ENCODE results near the gene OSGEP.
"Not testable (repeated sequence)": the region's sequence is repeated elsewhere in the genome, so short reads cannot be mapped to it uniquely, and the experiment has no call there.

Gene OSGEP

DNA sequence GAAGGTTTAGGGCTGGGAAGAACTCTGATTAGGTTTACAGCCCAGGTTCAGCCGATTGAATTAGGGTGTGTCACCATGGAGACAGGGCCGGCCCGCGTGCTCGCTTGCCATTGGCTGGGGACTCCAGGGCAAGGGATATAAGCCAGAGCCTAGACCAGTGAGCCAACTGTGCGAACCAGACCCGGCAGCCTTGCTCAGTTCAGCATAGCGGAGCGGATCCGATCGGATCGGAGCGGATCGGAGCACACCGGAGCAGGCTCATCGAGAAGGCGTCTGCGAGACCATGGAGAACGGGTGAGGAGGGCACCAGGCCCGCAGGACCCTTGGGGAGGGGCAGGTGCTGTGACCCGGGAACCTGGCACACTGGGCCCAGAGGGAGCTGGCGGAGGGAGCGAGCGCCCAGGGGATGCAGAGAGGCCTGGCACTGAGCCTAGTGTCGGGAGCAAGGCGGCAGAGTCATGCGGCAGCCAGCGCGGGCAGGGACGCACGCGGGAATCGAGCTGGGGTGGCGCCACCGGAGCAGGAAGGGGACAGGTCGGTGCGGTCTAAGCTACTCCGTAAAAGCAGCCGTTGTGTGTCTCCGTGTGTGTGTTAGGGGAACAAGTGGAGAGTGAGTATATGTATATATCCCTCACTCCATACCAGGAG is 14.8 kb upstream of the OSGEP start, which contains the start of gene PNP:
PNP (plus strand) TSS at position 165 of the 648 bp plus-strand sequence; CDS start at position 284, 119 bp downstream.
- peak; percentile 91 for DNase-seq

DNA sequence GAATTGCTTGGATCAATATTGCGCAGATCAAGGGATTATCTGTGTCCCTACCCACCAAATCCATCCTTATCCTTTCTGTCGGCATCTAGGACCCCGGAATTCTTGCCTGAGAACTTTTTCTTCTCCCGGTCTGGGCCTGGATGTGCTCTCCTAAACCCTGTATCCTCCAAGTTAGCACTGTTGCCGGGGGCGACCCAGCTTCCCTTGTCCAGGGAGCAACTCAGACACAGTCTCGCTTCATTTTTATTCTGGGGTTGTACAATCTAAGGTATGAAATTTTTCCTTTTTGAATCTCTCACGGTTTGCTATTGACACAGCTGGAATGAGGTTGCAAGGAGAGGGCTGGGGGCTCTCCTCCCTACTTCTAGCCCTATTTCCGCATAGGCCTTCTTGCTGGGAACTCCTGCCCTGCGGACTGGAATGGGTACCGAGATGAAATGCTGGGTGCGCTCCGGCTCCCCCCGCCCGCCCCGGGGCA is 14.2 kb upstream of the OSGEP start:
- DNase-seq, result no peak

DNA sequence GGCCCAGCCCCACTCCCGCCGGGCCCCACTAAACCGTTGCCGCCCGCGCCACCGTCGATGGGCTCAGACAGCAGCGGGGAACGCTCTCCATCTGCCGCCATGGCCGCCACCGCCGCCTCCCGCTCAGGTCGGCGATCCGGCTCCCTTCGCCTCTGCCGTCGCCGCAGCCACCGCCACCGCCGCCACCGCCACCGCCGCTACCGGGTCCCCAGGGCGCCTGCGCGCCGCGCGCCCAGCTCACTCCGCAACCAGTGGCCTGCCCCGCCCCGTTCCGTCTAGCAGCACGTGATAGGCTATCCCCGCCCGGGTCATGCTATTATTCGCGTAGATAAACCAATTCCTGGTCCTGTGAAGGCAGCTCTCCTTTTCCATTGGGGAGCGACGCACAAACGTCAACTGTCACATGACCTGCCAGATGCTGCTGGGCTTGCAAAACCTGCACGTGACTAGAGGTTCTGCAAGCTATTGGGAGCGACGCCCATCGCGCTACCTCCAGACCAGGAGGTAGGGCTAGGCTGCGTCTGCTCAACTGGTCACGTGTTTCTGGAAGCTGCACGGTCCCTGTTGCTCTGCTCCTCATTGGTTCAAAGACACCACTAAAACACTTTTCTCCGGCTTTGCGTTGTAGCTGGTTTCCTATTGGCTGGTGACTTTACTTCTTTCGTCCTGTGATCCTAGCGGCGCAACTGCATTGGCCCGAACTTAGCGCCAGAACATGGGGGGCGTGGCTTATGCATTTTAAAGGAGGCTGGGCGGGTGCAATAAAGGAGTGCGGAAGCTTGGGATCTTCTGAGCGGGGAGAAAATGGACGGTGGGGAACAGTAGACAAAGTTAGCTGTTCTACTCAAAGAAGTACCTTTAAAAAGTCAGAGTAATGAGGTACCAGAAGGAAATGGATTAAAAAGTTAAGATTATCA is 6.9 kb upstream of the OSGEP start, which contains the start of gene PIP4P1:
PIP4P1 (minus strand) TSS at position 210 of the 917 bp plus-strand sequence; CDS start at position 101, 109 bp downstream.
- DNase-seq, result peak; percentile 100

DNA sequence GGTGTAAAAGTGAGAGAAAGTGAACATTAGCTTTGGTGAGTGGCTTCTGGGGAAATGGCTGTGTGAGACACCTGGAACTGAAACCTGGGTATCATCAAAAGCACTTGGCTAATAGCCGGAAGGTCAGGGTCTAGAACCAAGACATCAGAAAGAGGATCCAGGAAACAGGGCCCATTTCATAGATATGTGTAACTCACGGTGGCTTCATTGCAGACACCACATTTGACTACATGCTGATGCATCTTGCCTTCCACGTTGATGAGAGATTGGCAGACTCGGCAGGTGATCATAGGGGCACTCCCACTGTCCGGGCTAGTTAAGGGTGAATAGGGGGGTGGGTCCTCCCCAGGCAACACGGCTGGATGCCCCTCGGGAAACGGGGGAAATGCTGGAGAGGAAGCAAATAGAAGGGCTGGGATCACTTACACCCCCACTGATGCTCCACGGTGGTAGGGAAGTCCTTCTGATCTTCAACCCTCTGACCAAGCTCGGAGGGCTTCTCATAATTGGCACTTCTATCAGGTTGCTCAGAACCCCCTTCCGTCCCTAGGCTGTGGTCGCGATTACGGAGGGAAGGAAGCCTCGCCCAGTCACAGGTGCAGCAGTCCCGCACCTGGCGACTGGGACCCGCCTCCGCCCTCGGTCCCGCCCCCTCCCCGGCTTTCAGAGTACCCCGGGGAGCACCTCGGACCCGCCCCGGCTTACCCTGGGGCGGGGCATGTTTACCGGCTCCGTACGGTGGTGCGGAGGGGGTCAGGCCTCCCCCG is 6.0 kb upstream of the OSGEP start:
- no peak for DNase-seq

DNA sequence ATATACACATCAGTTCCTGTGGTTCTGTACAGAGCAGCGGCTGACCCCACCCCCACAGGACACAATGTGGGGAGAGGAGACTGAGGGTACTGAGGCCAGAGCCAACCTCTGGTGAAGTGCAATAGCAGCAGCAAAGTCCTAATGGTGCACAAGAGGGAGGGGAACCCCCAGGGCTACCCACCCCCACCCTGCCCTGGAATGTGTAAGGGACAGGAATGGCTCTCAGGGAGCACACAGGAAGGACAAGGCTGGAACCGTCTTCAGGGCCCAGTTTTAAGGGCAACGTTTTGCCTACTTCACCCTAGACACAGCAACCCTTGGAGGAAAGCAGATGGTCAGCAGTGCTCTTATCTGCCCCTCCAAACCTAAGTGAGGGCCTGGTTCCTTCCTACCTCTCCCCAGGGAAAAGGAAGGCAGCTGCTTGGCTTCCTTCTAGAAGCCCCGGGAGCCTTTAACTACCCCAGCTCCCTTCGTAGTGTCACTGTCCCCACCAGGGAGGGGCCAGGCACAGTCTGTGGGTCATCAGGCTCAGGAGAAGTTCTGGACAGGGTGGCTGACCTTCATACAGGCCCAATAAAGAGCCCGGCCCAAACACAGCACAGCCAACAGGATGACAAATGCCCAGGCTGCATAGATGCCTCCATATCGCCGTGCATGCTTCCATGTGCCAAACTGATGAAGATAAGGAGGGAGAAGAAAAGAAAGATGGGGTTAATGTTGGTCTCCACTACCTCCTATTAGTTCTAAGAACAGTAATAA is 3.6 kb upstream of the OSGEP start:
- no peak for DNase-seq

DNA sequence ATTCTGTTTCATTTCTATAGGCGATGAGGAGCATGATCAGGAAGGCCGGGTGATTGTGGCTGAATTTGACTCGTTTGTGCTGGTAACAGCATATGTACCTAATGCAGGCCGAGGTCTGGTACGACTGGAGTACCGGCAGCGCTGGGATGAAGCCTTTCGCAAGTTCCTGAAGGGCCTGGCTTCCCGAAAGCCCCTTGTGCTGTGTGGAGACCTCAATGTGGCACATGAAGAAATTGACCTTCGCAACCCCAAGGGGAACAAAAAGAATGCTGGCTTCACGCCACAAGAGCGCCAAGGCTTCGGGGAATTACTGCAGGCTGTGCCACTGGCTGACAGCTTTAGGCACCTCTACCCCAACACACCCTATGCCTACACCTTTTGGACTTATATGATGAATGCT is 2.4 kb upstream of the OSGEP start:
- DNase-seq, result no peak

DNA sequence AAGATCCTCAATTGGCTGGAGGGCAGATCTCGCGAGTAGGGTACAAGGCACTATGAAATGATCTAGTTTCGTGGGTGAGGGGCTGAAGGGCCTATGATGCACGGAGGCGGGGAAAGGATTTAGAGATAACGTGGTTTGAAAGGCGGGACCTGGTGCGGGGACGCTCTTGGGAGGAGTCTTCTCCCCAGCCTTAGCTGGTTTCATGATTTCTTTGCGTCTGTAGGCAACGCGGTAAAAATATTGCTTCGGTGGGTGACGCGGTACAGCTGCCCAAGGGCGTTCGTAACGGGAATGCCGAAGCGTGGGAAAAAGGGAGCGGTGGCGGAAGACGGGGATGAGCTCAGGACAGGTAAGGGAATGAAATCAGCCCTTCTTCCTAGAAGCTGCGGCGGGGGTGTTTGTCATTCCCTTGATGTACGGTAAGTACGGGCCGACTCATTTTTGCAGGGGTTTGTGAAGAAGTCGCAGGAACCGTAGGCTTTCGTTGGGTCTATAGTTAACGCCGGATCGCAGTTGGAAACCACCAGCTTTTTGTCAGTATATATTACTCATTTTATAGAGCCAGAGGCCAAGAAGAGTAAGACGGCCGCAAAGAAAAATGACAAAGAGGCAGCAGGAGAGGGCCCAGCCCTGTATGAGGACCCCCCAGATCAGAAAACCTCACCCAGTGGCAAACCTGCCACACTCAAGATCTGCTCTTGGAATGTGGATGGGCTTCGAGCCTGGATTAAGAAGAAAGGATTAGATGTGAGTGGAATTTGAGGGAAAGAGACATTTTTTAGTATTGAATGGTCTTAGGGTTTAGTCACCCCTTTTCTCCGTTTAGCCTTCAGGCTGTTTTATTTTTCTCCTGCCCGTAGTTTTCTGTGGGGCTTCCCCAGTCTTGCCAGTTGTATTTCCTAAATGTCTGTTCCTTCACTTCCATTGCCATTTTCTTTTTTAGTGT is 1.0 kb upstream of the OSGEP start:
- DNase-seq, result peak; percentile 93

DNA sequence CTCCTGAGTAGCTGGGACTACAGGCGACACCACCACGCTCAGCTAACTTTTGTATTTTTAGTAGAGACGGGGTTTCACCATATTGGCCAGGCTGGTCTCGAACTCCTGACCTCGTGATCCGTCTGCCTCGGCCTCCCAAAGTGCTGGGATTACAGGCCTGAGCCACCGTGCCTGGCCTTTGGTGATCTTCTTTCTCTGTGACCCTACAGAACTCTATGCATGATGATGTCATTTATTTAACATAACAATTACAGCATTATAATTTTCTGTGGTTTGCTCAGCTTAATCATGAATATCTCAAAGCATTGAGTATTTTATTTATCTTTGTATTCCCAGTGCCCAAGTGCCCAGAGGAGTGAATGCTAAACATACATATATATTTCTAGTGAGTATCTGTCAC is 1.8 kb downstream of the OSGEP start:
- DNase-seq, result not testable (repeated sequence)

DNA sequence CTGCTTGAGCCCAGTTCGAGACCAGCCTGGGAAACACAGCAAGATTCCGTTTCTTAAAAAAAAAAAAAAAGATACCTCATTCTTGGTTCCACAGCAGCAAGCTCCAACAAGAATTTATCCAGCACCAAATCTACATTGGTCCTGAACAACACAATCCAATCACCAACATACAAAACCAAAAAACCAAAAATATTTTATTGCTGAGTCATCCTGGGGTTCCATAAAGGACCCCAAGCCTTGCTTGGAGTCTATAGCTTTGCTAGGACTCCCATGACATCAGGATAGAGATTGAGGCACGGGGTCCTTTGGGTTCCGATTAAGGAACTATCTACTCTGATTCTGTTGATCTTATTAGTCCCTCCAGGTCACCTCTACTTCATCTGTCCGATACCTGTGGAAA is 7.7 kb downstream of the OSGEP start:
- no peak for DNase-seq

DNA sequence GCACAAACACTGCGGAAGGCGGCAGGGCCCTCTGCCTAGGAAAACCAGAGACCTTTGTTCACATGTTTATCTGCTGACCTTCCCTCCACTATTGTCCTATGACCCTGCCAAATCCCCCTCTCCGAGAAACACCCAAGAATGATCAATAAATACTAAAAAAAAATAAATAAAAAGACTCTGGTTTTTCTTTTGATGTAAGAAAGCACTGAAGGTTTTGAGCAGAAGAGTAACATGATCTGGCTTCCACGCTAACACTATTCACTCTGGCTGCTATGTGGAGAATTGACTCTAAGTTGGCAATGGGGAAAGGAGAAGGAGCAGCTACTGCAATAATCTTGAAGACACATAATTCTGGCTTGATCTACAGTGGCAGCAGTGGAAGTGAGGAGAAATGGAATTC is 11.0 kb downstream of the OSGEP start:
- not testable (repeated sequence) for DNase-seq

DNA sequence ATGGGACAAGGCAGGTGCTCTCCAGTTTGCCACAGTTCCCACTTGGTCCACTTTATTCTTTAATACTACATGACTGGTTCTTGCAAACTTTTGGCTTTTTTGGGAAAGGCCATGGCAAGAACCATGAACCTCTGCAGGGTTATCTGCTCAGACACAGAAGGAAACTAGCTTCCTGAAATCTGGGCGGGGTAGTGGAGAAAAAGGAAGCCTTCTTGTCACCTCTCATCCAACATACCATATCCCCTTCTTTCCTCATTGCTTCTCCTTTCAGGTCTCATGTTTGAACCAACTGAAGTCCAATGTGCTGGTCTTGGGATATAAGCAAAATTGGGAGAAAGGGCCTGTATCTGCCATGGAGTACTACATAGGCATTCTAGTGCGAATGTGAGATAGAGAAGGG is 13.2 kb downstream of the OSGEP start:
- DNase-seq, result no peak

DNA sequence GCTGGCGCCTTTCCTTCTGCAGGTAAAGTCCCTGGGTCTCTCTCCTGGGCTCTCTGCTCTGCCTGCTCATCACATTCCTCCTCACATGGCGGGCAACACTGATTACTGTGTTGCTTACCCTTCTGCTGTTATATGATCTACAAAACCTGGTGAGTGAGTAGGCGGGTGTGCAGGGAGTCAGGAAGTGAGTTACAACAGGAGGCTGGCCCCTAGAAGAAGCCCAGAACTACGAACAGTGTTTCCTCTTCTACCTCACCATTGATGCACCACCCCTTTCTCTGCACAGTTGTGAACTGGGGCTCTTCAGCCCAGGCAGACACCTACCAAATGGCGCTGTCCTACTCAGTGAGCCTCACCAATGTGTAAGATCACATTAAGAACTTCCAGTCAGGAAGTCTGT is 13.7 kb downstream of the OSGEP start:
- no peak for DNase-seq

DNA sequence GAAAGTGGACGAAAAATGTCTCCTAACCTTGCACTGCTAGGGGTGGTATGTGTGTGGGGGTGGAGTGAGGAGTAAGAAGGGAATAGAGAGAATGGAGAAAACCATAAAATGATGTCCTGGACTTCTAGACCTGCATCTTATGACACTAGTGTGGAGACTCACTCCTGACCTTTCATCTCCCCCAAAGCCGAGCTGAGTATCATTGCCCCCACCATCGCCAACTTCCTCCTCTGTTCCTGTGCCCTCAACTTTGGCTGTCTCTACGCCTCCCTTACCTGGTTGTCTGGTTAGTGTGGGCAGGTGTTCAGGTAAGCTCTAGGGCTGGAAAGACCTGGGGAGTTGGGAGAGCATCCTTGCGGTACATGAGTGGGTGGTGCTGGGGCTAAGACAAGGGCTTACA is 14.1 kb downstream of the OSGEP start:
- no peak for DNase-seq

DNA sequence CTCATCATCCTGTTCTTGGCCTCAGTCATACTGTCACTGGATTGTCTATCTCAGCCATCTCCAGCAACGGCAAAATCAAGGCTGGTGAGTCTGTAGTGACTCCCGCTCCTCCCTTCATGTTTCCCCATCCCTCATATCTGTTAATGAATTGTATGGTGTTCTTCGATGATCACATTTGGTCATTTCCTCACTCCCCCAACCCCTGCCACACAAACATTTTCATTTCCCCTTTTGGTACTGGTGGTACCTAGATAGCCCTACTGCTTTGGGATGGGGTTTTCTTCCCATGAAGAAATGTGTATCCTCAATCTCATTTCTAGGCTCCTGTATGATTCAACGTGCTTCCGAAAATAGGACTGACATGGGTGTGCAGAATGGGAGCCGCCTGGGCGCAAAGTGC is 15.9 kb downstream of the OSGEP start:
- no peak for DNase-seq

DNA sequence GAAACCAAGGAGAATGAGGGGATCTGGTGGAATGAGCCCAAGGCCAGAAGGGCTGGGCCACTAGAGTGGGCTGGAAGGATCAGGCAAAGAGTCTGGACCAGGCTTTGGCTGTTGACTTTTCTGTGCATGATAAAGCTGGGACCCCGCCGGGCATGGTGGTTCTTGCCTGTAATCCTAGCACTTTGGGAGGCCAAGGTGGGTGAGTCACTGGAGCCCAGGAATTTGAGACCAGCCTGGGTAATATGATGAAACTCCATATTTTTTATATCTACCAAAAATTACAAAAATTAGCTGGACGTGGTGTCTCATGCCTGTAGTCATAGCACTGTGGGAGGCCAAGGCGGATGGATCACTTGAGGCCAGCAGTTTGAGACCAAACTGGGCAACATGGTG is 18.3 kb downstream of the OSGEP start:
- no peak for DNase-seq

DNA sequence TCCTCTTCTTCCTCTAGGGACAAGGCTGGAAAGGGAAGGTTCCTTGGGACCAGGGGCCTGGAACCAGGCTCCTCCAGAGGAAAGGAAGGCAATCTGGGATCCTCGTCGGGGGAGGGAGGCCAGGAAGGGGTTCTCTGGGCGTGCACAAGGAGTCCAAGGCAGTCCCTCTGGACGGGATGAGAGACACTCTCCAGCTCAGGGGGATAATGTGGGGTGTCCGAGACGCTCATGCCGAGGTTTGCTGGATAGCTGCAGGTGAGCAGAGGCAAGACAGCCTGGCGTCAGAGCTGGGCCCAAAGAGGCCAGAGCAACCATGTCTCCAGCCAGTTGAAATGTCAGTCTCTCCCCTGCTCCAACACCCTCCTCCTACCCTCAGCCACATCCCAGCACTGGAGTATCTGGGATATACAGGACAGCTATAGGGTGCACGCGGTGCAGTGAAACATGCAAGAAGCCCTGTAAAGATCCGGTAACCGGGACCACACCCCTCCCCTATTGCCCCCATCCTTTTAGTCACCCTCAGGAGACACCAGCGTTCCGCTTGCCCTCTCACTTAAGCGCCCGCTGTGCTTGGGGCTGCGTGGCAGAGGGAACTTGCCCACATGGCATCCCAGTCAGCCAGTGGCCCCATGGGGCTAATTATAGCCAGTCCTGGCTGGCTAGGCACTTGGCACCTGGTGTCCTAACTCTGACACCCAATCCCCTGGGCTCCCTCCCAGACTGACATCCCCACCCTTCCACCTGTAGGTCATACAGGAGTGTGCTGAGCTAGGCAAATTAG is 18.8 kb downstream of the OSGEP start, which contains the start of gene KLHL33:
KLHL33 (minus strand) TSS at position 585 of the 781 bp plus-strand sequence; CDS start at position 230, 355 bp downstream.
- no peak for DNase-seq

DNA sequence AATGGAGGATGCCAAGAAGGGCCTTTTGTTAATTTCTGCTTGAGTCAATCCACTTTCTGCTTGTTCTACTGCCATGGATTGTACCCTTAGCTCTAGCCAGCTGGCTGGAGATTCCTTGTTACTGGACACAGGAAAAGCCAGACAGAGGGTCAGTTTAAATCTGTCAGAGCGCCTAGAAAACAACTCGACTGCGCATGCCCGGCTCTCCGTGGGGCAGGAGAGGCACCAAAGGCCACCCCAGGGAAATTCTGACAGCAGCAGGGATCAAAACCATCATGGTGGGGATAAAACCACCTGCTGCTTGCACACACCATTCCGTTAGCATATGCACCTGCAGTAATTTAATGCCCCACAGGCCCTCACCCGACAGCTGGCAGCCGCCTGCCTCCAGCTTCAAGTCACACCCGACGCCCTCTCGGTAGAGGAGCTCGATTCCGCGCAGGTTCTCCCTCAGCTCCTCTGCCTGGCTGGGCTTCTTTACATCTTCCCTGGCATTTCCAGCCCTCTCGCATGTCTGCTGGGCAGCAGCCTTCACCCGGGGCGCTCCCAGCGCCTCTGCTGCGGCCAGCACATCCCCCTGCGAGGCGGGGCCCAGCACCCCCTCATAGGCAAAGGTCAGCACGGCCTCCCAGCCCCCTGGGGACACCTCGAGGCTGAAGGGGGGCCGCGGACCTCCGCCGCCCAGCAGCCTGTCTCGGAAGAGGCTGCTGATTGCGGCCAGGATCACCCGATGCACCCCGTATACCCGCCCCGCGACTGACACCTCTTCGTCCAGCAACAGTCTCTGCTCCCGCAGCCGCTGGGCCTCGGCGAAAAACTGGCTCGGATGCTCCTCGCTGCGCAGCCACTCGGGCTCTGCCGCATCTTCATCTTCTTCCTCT is 19.7 kb downstream of the OSGEP start:
- DNase-seq, result no peak

DNA sequence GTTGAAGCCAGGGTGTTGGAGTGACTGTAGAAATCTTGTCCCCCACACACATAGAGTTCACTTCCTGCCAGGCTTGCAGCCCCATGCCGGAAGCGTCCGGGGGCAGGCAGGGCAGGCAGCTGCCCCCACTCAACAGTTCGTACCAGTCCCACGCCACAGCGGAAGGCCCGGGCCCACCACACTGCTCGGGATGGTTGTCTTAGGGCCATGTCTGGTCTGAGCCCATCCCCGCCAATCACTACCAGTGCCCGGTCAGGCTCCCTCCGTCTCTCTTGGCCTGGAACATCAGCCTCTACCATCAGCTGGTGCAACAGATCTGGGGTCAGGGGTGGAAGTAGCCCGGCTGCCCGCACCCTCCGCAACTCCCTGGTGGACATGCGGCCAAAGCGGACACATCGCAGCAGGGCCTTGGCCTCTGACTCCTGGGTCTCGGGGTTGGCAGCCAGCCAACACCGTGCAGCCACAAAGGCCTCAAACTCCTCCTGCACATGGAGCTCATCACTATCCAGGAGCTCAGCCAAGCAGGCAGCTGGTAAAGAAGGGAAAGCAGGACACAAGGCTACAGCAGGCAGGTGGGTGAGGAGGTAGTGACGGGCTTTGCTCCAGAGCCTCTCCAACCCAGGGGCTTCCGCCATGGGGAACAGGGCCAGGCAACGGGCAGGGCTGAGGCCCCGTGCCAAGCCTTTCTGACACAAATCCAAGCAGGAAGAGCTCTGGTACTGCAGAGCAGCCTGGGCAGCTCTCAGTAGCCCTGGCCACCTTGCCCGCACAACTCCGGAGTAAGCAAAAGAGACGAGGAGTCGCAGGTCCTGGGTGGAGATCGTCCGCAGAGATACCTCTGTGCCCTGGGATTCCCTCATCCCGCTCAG is 24.6 kb downstream of the OSGEP start:
- peak; percentile 71 for DNase-seq
